ENCODE measurements around the gene FHOD3.

DNA sequence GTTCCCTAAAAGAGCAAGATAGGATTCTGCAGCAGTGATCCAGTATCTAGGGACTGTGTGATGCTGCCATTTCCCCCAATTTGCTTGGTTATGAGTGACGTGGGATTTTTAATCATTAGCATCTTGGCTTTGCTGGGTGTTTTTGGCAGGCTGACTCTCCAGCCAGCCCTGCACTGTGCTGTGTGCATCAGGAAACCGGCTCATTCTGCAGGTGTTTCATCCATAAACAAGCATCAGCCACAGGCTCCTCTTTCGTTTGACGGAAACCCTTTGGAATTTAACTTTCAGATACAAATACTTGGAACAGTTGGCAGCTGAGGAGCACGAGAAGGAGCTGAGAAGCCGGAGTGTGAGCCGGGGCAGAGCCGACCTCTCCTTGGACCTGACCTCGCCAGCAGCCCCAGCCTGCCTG lies 395.4 kb downstream of the FHOD3 start:
- TF ChIP-seq, protein P1, sequence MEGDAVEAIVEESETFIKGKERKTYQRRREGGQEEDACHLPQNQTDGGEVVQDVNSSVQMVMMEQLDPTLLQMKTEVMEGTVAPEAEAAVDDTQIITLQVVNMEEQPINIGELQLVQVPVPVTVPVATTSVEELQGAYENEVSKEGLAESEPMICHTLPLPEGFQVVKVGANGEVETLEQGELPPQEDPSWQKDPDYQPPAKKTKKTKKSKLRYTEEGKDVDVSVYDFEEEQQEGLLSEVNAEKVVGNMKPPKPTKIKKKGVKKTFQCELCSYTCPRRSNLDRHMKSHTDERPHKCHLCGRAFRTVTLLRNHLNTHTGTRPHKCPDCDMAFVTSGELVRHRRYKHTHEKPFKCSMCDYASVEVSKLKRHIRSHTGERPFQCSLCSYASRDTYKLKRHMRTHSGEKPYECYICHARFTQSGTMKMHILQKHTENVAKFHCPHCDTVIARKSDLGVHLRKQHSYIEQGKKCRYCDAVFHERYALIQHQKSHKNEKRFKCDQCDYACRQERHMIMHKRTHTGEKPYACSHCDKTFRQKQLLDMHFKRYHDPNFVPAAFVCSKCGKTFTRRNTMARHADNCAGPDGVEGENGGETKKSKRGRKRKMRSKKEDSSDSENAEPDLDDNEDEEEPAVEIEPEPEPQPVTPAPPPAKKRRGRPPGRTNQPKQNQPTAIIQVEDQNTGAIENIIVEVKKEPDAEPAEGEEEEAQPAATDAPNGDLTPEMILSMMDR (IDR thresholded peaks at IDR 0.05; ENCODE audit: insufficient read depth, low read length), result no peak
- TF ChIP-seq, protein P2, sequence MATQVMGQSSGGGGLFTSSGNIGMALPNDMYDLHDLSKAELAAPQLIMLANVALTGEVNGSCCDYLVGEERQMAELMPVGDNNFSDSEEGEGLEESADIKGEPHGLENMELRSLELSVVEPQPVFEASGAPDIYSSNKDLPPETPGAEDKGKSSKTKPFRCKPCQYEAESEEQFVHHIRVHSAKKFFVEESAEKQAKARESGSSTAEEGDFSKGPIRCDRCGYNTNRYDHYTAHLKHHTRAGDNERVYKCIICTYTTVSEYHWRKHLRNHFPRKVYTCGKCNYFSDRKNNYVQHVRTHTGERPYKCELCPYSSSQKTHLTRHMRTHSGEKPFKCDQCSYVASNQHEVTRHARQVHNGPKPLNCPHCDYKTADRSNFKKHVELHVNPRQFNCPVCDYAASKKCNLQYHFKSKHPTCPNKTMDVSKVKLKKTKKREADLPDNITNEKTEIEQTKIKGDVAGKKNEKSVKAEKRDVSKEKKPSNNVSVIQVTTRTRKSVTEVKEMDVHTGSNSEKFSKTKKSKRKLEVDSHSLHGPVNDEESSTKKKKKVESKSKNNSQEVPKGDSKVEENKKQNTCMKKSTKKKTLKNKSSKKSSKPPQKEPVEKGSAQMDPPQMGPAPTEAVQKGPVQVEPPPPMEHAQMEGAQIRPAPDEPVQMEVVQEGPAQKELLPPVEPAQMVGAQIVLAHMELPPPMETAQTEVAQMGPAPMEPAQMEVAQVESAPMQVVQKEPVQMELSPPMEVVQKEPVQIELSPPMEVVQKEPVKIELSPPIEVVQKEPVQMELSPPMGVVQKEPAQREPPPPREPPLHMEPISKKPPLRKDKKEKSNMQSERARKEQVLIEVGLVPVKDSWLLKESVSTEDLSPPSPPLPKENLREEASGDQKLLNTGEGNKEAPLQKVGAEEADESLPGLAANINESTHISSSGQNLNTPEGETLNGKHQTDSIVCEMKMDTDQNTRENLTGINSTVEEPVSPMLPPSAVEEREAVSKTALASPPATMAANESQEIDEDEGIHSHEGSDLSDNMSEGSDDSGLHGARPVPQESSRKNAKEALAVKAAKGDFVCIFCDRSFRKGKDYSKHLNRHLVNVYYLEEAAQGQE (IDR thresholded peaks at IDR 0.05; ENCODE audit: insufficient replicate concordance, low read depth), result no peak
- TF ChIP-seq POLR2AphosphoS5 (IDR thresholded peaks at IDR 0.05; ENCODE audit: low read depth), result no peak
